Stimulated activated CD8-positive, alpha-beta memory T cell treated with anti-CD3 and anti-CD28 coated beads, Interleukin-12 subunit alpha, Interleukin-12 subunit beta, amount 100 ng/mL, for 24 hours (primary cell): ENCODE data around the gene MACROH2A1.

ENCODE experiments used
- DNase-seq: peaks from one replicate; pipeline ENCODE4 v3.0.0-alpha.2; 2020; ENCODE audit errors: extremely low read depth

Gene MACROH2A1

GRCh38 chr5:135313946-135314345 lies 85.1 kb downstream of the MACROH2A1 start:
- DNase-seq: no peak

GRCh38 chr5:135313405-135313804 lies 85.6 kb downstream of the MACROH2A1 start:
- no peak for DNase-seq

GRCh38 chr5:135312255-135312935 lies 86.6 kb downstream of the MACROH2A1 start:
- DNase-seq: no peak

GRCh38 chr5:135310328-135310989 lies 88.6 kb downstream of the MACROH2A1 start:
- no peak for DNase-seq

GRCh38 chr5:135309391-135310327 lies 89.4 kb downstream of the MACROH2A1 start:
- DNase-seq: no peak

- DNase-seq: no peak
Observed at GRCh38 chr5:135308752-135309151, 90.3 kb downstream of the MACROH2A1 start.

GRCh38 chr5:135308245-135308644 lies 90.8 kb downstream of the MACROH2A1 start:
- no peak for DNase-seq

GRCh38 chr5:135307143-135307903 lies 91.7 kb downstream of the MACROH2A1 start:
- no peak for DNase-seq

- DNase-seq: no peak
Observed at GRCh38 chr5:135306557-135306956, 92.5 kb downstream of the MACROH2A1 start.

GRCh38 chr5:135304352-135305221 lies 94.4 kb downstream of the MACROH2A1 start:
- DNase-seq: no peak

- DNase-seq: no peak
Observed at GRCh38 chr5:135303582-135304173, 95.4 kb downstream of the MACROH2A1 start.

GRCh38 chr5:135296900-135297816 lies 101.9 kb downstream of the MACROH2A1 start:
- no peak for DNase-seq

- DNase-seq: no peak
Observed at GRCh38 chr5:135295852-135296251, 103.2 kb downstream of the MACROH2A1 start.

GRCh38 chr5:135294793-135295192 lies 104.2 kb downstream of the MACROH2A1 start:
- DNase-seq: no peak

- DNase-seq: no peak
Observed at GRCh38 chr5:135289651-135290050, 109.4 kb downstream of the MACROH2A1 start.

GRCh38 chr5:135287551-135287950 lies 111.5 kb downstream of the MACROH2A1 start:
- no peak for DNase-seq
